Stimulated activated CD8-positive, alpha-beta memory T cell treated with anti-CD3 and anti-CD28 coated beads, Interleukin-4, amount 100 ng/mL, for 1 hour (primary cell): ENCODE measurements around the gene FAS.

ENCODE experiments used
- DNase-seq, 2 donors: peaks; one replicate each; pipeline ENCODE4 v3.0.0-alpha.2; 2020; ENCODE audit warnings: low read depth in 2 of 2, low spot score in 1 of 2

Gene FAS

DNA sequence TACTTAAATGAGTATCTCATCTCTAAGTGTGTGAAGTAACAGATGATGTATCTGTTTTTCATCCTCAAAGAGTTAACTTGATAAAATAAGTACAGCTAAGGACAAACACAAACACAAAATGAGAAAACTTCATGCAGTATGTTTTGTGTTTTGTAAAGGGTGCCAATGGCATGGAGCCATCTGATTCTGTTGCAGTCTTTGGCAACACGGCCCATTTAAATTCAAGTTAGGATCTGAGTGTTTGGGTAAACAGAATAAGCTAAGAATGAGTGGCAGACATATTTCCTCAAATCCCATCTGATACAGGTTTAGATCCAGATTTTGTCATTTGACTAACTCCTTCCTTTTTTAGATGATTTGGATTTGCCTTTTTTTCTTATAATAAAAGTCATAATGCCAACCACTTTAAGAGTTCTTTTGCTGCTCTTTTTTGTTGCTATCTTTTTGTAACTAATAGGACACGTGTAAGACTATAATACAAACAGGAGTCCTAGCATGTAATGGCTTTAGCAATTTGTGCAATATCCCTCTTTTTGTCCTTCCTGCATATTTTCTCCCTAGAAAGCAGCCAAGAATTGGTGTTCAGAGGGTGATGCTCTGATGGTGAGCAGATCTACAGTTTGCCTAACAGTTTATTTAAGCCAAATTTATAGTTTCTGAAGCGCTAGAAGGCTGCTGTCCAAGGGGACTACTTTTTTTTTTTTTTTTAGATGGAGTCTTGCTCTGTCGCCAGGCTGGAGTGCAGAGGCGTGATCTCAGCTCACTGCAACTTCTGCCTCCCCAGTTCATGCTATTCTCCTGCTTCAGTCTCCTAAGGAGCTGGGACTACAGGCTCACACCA lies 19.2 kb upstream of the FAS start:
- DNase-seq: no peak

GRCh38 chr10:88974012-88974411 lies 16.6 kb upstream of the FAS start:
- no peak for DNase-seq

GRCh38 chr10:88974446-88975376 lies 15.9 kb upstream of the FAS start:
- DNase-seq: no peak

GRCh38 chr10:88975377-88975720 lies 15.2 kb upstream of the FAS start:
- no peak for DNase-seq

- DNase-seq: no peak
These were observed 12.1 kb upstream of the FAS start for GRCh38 chr10:88978463-88978862.

- DNase-seq: no peak
These were observed 11.4 kb upstream of the FAS start for GRCh38 chr10:88979153-88979562.

DNA sequence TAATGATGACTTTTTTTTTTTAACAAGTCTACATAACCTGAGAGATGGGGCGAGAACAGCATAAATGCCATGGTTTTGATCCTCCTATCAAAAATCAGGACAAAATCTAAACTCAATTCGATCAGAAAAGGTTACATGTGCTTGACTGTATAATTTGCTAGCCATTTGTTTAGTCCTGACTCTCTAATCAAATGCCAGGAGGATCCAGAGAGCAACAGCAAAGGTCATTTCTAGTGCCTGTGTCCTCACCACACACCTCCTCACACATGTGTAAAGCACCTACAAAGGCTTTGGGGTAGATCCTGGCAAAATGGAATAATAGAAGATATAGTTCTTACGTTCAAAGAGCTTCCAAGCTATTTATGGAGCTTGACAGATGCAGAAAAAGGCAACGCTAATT lies 11.0 kb upstream of the FAS start:
- DNase-seq: no peak

DNA sequence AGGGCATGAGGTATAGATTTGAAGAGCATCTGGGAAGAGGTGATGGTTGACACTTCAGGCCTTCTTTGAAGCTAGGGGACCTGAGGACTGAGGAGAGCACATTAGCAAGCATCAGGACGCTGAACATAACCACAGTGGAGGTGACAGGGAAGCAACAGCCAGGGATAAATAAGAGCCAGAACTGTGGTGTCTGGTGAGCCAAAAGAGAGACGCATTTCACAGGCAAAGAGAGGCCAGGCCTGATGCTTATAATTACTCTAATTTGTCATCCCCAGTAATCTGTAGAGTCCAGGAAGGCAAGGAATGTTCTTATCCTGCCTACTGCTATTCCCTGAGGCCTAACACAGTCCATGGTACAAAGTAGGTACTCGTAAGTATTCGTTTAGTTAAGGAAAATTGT lies 10.4 kb upstream of the FAS start:
- DNase-seq: no peak

DNA sequence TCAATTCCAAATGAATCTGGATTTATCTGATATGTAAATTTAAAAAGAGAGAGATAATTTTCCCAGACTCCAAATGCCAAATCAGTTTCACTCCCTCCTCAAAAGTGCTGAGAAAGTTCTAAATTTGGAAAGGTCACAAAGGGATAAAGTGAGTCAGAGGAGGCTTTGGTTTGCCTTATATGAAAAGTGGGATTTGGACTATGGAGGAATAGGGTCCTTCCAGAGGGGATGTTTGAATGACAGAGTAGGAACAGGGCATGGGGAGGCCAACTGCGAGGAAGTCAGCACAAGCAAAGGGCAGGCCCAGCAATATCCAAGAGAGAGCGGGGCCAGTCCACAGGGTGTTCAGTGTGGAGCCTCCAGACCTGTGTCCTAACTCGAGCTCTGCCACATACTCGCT lies 9.8 kb upstream of the FAS start:
- no peak for DNase-seq

DNA sequence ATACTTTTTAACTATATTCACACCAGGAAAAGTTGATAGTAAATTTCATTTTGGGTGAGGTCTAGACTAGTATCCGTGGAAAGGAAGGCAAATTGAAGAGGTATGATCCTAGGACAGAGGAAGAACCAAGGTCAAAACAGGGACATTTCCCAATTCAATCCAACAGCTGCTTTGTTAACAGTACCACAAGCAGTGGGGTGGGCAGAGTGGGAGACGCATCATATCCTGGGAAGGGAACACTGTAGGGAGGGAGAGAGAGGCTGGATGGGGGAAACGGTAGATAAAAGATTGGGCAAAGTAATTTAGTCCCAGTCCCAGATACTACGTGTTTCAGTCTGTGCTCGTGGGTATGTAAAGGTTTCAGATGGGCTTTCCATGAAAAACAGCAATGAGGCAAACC lies 9.2 kb upstream of the FAS start:
- no peak for DNase-seq

DNA sequence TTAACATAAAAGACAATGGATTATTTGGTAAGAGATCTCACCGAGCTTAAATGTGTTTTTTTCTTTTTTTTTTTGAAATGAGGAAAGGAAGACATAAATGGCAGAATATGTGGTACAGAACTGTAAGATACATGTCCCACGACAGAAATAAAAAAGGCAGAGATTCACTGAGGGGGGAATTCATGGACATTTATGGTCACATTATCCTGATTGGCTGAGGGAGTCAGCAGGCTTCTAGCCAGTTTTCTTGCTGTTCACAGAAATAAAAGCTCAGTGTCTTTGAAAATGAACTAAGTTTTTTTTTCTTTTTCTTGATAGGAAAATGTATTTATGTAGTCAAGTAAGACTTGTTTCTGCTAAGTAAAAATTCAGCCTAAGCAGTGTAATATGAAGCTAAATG lies 8.2 kb upstream of the FAS start:
- DNase-seq: no peak

- no peak for DNase-seq
These were observed 7.4 kb upstream of the FAS start for GRCh38 chr10:88983206-88983605.

- DNase-seq: no peak
These were observed 6.7 kb upstream of the FAS start for GRCh38 chr10:88983939-88984338.

DNA sequence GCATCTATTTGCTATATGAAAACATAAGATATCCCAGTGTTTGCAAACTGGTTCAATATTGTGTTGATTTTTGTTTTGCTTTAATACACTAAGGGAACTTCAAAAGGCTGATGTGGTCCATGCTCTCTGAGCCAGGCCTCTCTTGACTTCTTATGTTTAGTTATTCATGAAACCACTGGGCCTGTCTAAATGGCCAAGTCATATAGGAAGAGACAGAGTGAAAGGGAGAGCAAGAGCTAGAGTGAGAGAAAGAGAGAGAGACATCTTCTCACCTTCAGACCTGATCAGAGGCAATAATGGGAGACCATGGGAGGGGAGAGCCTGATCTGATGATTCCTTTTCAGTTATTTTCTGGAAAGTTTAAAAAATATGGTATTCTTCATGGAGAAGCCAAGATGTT lies 6.1 kb upstream of the FAS start:
- no peak for DNase-seq

DNA sequence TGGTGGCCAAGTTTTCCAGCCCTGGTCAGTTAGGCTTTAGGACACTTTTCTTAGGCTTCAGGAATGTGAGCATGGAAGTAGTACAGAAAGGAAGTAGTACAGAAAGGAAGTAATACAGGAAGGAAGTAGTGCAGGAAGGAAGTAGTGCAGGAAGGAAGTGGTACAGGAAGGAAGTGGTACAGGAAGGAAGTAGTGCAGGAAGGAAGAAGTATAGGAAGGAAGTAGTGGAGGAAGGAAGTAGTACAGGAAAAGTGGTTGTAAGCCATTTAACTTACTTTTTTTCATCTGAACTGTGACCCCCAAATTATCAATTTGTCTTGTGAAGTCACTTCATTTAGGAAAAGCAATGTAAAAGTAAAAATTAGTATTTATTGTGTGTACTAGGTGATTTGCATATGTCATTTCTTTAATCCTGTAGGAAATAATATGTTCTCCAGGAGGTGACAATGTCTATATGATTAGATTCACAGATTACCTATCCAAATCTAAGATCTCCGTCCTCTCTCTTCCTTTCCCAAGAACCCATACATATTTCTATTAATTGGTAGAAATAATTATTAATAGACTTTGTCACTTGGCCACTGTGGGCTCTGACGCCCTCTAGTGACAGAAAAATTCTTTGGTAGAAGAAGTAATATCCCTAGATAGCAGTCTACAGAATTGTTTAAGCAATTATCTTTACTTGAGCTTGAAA lies 3.9 kb upstream of the FAS start:
- no peak for DNase-seq

DNA sequence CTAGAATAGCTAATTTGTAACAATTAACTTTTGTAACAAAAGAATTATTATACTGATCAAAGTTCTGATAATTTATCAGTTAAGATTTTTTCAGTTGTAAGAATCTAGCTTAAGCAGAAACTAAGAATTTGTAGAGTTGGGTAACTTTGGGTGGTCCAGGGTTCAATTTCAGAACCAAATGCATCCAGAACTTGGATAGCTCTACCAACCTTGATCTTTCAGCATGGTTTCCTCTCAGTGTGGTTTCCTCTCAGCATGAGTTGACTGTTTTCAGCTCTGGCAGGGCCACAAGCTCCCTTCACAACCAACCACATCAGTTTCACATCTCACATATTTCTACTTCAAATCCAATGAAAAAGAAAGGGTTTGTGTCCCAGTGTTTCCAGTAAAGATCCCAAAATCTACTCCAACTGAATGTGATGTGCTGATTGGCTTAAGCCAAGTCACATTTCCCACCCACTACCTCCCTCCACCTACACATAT lies 3.3 kb upstream of the FAS start:
- DNase-seq: no peak

- DNase-seq: no peak
These were observed 2.8 kb upstream of the FAS start for GRCh38 chr10:88987840-88988239.

DNA sequence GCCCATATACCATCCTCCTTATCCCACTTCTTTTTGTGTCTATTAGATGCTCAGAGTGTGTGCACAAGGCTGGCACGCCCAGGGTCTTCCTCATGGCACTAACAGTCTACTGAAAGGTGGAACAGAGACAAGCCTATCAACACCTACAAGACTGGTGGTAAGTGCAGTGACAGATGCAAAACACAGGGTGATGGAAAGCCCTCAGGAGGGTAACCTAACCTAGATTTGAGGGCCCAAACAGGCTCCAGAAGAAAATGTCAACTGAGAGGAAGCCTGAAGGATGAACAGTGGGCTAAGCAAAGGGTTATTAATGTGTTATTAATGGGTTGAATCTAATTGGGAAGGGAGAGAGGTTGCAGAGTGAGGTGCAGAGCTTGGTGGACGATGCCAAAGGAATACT lies 1.2 kb upstream of the FAS start:
- no peak for DNase-seq

- DNase-seq: no peak
These were observed 694 bp upstream of the FAS start for GRCh38 chr10:88989824-88990383.

- peak; percentile 25 to 27 for DNase-seq
These were observed 732 bp downstream of the FAS start for GRCh38 chr10:88991161-88991898.

DNA sequence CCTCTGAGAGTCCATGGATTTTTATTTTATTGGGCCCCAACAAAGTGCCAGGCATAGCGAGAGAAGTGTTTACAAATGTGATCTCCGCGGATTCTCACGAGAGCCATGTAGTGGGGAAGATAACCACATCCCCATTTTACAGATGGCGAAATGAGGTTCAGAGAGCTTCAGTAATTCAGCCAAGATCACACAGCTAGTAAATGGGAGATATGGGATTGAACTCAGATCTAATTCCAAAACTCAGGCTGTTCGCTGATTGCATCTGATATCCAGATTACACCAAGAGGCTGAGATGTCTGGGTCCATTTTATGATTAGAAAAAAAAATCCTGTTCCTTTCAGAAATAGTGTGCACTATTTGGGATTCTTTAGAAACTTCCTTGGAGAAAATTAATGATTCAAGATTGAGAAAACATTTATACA lies 1.3 kb downstream of the FAS start:
- no peak for DNase-seq
